ENCODE results near the gene PRDM15.

DNA sequence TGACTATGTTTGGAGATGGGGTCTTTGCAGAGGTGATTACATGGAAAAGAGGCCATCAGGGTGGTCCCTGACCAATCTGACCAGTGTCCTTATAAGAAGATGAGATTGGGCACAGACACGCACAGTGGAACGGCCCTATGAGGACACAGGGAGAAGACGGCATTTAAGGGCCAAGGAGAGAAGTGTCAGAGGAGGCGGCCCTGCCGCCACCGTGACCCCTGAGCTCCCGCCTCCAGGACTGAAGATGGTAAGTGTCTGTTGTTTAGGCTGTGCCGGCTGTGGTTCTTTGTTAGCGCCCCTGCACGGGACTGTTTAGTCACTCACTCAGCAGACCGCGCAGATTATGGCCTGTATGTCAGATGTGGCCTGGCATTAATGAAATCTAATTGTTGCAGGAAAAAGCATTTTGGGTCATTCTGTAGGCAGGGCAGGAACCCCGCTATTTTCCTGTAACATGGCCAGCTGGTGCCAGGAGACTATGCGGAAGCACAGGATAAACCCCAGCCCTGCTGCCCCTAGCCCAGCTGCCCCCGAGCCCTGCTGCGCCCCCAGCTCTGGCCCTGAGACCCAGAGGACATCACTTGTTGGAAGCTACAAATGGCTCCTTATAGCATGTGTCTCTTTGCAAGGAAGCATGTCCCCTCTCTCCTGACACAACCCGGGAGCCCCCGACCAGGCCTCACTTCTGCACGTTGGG lies 58.6 kb downstream of the PRDM15 start:
- TF ChIP-seq, protein P1, sequence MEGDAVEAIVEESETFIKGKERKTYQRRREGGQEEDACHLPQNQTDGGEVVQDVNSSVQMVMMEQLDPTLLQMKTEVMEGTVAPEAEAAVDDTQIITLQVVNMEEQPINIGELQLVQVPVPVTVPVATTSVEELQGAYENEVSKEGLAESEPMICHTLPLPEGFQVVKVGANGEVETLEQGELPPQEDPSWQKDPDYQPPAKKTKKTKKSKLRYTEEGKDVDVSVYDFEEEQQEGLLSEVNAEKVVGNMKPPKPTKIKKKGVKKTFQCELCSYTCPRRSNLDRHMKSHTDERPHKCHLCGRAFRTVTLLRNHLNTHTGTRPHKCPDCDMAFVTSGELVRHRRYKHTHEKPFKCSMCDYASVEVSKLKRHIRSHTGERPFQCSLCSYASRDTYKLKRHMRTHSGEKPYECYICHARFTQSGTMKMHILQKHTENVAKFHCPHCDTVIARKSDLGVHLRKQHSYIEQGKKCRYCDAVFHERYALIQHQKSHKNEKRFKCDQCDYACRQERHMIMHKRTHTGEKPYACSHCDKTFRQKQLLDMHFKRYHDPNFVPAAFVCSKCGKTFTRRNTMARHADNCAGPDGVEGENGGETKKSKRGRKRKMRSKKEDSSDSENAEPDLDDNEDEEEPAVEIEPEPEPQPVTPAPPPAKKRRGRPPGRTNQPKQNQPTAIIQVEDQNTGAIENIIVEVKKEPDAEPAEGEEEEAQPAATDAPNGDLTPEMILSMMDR (IDR thresholded peaks at IDR 0.05): no peak
- no peak for TF ChIP-seq POLR2AphosphoS5 (IDR thresholded peaks at IDR 0.05; ENCODE audit: low read depth, low read length)
